ENCODE measurements around the gene MTSS2. TPM values are rescaled to one million over a fixed set of nuclear protein-coding genes. Genes with fewer than 3 reads are reported as not detected.

The MTSS2 gene
- total RNA-seq, 1 donor from 2014 or later = 30.2 TPM

GRCh38 chr16:70713824-70714223 lies 28.0 kb upstream of the MTSS2 start:
- DNase-seq = no peak

DNA sequence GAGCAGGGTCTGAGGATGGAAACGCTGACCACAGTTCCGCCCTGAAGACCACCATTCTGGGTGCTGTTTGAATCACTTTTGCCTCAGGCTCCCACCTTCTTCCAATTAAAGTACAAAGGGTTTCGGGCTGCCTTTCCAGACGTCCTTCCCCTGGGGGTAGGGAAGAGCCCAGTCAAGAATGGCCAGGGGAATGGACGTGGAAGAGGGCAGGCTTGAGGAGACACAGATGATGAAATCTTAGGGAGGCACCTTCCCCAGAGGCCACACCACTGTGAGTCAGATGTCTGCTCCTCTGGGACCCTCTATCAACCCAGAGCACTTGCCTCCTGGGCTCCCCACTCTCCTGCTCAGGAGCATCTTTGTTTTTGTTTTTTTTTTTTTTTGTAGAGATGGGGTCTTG lies 27.5 kb upstream of the MTSS2 start:
- no peak for DNase-seq

- DNase-seq = no peak
These were observed 27.1 kb upstream of the MTSS2 start for GRCh38 chr16:70712942-70713341.

DNA sequence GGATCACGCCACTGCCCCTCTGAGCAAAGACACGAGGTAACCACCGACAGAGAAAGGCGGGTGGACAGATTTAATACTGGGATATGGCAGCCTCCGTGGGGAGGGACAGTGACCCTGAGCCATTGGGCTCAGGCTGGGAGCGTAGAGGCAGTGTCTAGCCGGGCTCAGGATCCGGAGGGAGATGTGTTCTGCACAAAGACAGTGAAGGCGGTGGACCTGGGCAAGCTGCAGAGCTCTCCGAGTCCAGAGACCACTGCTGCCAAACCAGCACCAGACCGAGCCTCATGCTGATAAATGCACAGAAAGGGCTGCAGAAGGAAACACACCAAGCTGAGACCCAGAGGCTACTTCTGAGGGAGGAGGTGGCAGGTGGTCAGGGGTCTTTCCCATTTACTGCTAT lies 26.5 kb upstream of the MTSS2 start:
- DNase-seq = no peak

- DNase-seq = no peak
These were observed 25.6 kb upstream of the MTSS2 start for GRCh38 chr16:70711211-70712031.

GRCh38 chr16:70710422-70711210 lies 24.8 kb upstream of the MTSS2 start:
- no peak for DNase-seq

DNA sequence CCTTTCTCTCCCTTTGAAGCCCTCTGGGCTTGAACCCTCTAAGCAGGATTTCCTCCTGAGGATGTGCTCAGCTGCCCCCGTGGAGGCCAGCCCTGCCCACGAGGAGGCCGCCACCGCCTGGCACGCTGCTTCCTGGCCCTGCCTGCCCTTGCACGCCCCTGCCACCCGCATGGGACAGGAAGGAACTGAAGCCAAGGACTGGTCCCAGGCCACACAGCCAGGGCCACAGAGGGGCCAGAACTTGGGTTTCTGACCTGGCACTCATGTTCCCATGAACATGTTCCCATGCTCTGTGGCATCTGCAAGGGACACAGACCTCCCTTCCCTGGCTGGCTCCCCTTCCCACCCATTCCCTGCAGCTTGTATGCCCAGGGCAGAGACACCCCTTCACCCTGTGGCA lies 24.1 kb upstream of the MTSS2 start:
- DNase-seq = no peak

- no peak for DNase-seq
These were observed 23.6 kb upstream of the MTSS2 start for GRCh38 chr16:70709457-70709856.

DNA sequence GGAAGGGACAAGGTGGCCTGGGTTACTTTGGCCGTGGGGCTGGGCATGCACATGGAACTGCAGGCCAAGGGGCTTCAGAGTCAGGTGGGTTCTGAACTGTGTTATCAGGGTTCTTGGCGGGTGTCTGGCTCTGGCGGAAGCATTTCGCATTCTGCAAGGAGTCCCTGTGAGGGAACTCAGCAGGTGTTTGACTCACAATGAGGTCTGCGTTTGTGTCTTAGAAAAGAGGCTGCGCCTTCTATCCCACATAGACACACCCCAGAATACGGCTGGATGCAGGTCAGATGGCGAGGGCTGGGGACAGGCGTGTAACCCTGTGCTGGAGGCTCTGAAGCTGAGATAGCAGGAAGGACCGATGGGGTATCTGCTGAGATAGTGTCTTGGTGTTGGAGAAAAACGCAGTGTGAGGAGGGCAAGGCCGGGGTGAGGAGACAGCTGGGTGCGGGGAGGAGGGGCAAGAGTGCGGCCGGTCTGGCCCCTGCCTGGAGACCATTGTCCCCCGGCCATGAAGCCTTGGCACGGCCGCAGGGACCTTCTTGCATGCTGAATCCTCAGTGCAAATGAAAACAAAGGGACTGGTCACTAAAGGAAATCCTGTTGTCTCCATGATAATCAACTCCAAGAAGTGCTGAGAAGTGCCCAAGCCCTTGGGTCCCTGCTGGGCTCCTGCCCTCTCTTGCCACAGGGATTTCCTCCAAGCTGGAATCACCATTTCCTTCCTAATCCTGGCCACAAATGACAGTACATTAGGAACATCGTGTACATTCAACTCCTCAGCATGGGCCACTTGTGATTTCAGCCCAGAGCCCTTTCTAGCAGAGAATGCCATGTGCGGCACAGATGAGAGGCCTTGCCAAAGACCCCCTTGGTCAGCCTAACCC lies 22.8 kb upstream of the MTSS2 start:
- DNase-seq = no peak

DNA sequence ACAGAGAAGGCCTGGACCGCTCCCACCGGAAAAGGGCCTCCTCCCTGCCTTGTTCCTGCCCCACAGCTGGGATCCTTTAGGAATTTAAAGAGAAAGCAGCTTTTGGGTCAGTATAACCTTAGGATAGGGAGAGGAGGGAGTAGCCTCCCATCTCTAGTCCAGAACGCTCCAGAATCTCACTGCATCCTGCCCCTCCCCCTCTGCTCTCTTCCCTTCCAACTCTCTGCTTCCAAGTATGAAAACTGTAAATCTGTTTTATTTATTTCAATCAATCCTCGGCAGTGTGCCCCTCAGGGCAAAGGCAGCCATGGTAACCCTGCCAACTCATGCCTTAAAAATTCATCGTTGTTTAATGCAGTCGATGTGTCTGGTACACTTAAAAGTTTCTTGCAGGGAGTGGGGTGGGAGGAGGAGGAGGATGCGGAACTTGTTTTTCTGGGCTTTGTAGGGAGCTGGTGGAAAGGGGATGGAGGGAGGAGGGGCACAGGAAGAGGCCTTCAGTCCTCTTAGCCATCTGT lies 21.2 kb upstream of the MTSS2 start:
- peak; percentile 73 for DNase-seq

GRCh38 chr16:70705056-70705455 lies 19.2 kb upstream of the MTSS2 start:
- no peak for DNase-seq

DNA sequence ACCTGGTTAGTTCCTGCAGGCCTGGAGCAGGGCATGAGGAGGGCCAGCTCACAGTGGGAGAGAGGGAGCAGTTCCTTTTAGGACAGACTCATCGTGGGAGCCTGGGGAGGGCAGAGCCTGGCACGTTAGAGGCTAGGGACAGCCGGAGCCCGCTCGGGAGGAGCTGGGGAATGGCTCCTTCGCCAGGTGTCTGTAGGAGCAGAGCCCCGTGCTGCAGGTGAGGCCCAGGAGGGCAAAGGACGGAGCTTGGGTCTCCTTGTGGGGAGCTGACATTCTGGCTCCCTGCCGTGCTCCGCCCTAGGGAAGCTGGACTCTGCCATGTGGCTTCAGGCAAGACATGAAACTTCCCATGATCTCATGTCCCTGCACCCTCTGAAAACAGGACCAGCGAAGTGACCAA lies 18.7 kb upstream of the MTSS2 start:
- no peak for DNase-seq

GRCh38 chr16:70703835-70704381 lies 18.1 kb upstream of the MTSS2 start:
- no peak for DNase-seq

- peak; percentile 95 for DNase-seq
These were observed 17.4 kb upstream of the MTSS2 start for GRCh38 chr16:70703041-70703834.

- DNase-seq = no peak
These were observed 16.8 kb upstream of the MTSS2 start for GRCh38 chr16:70702624-70703023.

GRCh38 chr16:70701998-70702397 lies 16.1 kb upstream of the MTSS2 start:
- DNase-seq = no peak

GRCh38 chr16:70701596-70701995 lies 15.7 kb upstream of the MTSS2 start:
- DNase-seq = no peak

- DNase-seq = no peak
These were observed 15.2 kb upstream of the MTSS2 start for GRCh38 chr16:70701036-70701435.

DNA sequence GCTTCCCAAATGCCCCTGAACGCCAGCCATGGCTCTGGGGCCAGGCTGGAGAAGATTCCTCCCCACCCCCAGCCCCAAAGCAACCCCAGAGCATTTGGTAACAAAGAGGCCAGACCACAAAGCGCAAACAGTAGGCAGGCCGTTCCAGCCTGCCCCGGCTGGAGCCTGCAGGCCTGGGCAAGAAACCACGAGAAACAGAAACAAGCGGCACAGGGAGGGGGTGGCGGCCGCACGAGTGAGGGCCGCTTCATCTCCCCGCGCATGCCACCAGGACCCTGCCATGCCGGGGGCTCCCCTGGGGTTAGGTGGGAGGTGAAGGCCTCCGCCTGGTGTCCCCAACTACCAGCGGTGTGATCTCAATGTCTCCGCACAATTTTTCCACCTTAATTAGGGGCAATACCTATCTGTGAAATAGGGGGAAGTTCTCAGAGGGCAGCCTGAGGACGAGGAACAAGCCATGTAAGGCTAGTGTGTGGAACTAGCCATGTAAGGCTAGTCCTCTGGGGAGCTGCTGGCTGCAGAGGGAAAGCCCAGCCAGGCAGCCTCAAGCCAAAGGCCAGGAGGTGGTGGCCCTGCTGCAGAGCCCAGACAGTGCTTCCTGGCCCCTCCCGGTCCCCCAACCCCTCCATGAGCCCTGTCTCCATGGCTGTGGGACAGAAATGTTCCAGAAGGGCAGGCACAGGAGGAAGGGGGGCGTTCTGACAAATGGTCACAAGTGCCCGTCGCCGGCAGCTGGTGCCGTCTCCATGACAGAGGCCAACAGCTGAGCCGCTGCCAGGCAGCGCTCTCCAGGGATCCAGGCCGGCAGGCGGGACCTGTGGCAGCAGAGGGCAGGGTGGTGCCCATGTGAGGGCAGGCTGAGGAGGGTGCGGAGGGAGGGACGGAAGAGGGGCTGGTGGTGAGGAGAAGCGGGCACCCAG lies 14.5 kb upstream of the MTSS2 start:
- DNase-seq = no peak

GRCh38 chr16:70699696-70700095 lies 13.8 kb upstream of the MTSS2 start:
- DNase-seq = no peak
